NT2/D1 (cell line): ENCODE measurements around the gene SMAD9.

ENCODE experiments used
- DNase-seq: peaks from one replicate; pipeline ENCODE4 v3.0.0-alpha.2; 2011; ENCODE audit warnings: low read depth, low spot score
- H3K27me3 ChIP-seq: 2 replicates; pipeline ENCODE4 v1.6.0; 2011; ENCODE audit warnings: mild to moderate bottlenecking; ENCODE audit not compliant: insufficient read length, insufficient read depth
- H3K36me3 ChIP-seq: 2 replicates; pipeline ENCODE4 v1.6.1; 2011; ENCODE audit warnings: mild to moderate bottlenecking, low read length, mixed read lengths; ENCODE audit not compliant: insufficient read depth, insufficient read length
- H3K4me1 ChIP-seq: 2 replicates; pipeline ENCODE4 v1.5.1; 2011; ENCODE audit not compliant: insufficient read depth, insufficient read length
- H3K4me3 ChIP-seq: 2 replicates; pipeline ENCODE4 v1.5.1; 2011; ENCODE audit warnings: low read depth; ENCODE audit not compliant: insufficient read length
- H3K9ac ChIP-seq: 2 replicates; pipeline ENCODE4 v1.6.0; 2011; ENCODE audit warnings: low read depth; ENCODE audit not compliant: insufficient read length
- H3K9me3 ChIP-seq: 2 replicates; pipeline ENCODE4 v1.5.1; 2011; ENCODE audit warnings: mild to moderate bottlenecking, low read length; ENCODE audit not compliant: insufficient read depth
- SUZ12 ChIP-seq: IDR thresholded peaks from 2 replicates; pipeline ENCODE4 v1.6.1; 2011; ENCODE audit not compliant: insufficient read length, insufficient read depth; ENCODE audit errors: extremely low read depth
- YY1 ChIP-seq: IDR thresholded peaks from 2 replicates; pipeline ENCODE4 v1.6.1; 2011; ENCODE audit not compliant: insufficient read length, insufficient read depth
- ZNF274 ChIP-seq: IDR thresholded peaks from 2 replicates; pipeline ENCODE4 v1.6.1; 2011; ENCODE audit warnings: mild to moderate bottlenecking, low read depth, low read length

The SMAD9 gene

GRCh38 chr13:36829753-36830152, 90.3 kb downstream of the SMAD9 start:
- Histone ChIP-seq H3K9ac (no peak overlapping the region), H3K4me1 (no peaks in the 10 kb centered on the region), H3K4me3 (no peak overlapping the region), H3K9me3 (no peaks in the 10 kb centered on the region), H3K27me3 (no peaks in the 10 kb centered on the region), H3K36me3 (peaks cover 21% of the 10 kb centered on the region)
- DNase-seq = no peak
- no peak for TF ChIP-seq SUZ12
- TF ChIP-seq YY1 = no peak
- no peak for TF ChIP-seq ZNF274

DNA sequence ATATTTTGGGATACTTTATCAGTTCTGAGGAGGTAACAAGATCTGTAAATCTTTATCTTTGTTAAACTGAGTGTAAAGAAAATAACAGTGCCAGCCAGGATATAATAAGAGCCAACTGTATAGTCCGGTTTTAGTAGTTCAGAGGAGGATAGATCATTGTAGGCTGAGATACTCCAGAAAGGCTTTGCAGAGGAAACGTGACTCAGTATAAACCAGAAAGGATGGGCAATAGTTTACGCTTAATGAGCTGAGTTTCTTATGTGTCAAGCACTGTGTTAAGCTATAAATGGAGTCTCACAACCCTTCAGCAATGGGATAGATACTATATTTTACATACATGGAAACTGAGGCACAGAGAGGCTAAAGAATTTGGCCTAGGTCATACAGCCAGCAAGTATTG, 97.3 kb downstream of the SMAD9 start:
- peaks cover 7% of the 10 kb centered on the region for H3K36me3 ChIP-seq
- no peak overlapping the region for H3K4me3 ChIP-seq
- DNase-seq = no peak
- H3K9ac ChIP-seq = no peak overlapping the region
- no peaks in the 10 kb centered on the region for H3K4me1 ChIP-seq
- H3K9me3 ChIP-seq = no peaks in the 10 kb centered on the region
- H3K27me3 ChIP-seq = no peaks in the 10 kb centered on the region
- TF ChIP-seq YY1 (no peak), SUZ12 (no peak), ZNF274 (no peak)

- Histone ChIP-seq H3K36me3 (peaks cover 3% of the 10 kb centered on the region), H3K27me3 (no peaks in the 10 kb centered on the region), H3K9me3 (no peaks in the 10 kb centered on the region), H3K4me1 (no peaks in the 10 kb centered on the region), H3K9ac (peak overlapping the region; percentile 82), H3K4me3 (peak overlapping the region; percentile 58)
- DNase-seq = no peak
- no peak for TF ChIP-seq SUZ12
- TF ChIP-seq YY1 = no peak
- no peak for TF ChIP-seq ZNF274
Observed at GRCh38 chr13:36820222-36820621, 99.8 kb downstream of the SMAD9 start.

DNA sequence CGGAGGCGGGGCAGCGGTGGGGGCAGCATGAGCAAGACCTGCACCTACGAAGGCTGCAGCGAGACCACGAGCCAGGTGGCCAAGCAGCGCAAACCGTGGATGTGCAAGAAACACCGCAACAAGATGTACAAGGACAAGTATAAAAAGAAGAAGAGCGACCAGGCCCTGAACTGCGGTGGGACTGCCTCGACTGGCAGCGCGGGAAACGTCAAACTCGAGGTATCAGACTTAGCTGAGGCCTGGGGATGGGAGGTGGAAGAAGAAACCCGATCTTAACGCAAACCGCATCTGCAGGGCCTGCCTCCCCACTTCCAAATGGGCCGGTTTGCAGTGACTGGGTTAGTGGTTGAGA, 100.3 kb downstream of the SMAD9 start:
- no peak for DNase-seq
- no peaks in the 10 kb centered on the region for H3K36me3 ChIP-seq
- H3K4me1 ChIP-seq = no peaks in the 10 kb centered on the region
- no peaks in the 10 kb centered on the region for H3K9me3 ChIP-seq
- peak overlapping the region; percentile 58 for H3K4me3 ChIP-seq
- TF ChIP-seq SUZ12 (no peak), YY1 (no peak), ZNF274 (no peak)
- no peaks in the 10 kb centered on the region for H3K27me3 ChIP-seq
- peak overlapping the region; percentile 82 for H3K9ac ChIP-seq

DNA sequence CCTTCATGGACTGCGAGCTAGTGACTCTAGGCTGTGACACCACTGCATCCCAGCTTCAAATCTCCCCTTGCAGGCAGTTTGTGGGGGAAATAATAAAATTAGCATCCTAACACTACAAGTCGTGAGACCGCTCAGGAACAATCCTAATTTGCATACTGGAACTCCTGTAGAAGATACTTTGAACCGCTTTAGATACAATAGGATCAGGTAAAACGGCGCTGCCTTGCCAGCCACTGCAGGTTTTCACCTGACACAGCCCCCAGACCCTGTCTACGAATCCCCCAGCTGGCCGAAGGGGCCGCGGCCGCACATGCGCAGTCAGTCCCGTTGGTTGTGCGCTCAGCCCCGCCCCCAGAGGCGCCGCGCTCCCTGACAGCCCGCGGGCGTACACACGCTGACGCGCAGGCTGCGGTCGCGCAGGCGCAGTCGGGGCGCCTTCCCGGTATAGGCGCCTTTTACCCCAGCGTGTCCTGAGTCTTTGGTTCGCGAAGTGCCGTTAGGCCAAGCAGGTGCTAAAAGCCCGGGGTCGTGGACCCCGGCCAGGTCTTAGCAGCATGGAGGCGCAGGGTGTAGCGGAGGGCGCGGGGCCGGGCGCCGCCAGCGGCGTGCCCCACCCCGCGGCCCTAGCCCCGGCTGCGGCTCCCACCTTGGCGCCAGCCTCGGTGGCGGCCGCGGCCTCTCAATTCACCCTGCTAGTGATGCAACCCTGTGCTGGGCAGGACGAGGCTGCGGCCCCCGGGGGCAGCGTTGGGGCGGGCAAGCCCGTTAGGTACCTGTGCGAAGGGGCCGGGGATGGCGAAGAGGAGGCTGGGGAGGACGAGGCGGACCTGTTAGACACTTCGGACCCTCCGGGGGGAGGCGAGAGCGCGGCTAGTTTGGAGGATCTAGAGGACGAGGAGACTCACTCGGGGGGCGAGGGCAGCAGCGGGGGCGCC, 101.0 kb downstream of the SMAD9 start, which contains the start of gene RFXAP:
Gene RFXAP, plus strand, starts transcription at position 419 of the 935 bp plus-strand sequence. Its CDS starts 136 bp downstream, at position 555.
- H3K9ac ChIP-seq = peak within 1 kb of the TSS; percentile 82
- H3K4me3 ChIP-seq = peak within 1 kb of the TSS; percentile 58
- TF ChIP-seq ZNF274 (no peak), SUZ12 (no peak), YY1 (no peak)
- H3K9me3 ChIP-seq = no peaks in the 10 kb centered on the region
- H3K27me3 ChIP-seq = no peaks in the 10 kb centered on the region
- H3K4me1 ChIP-seq = no peaks in the 10 kb centered on the region
- peak; percentile 72 for DNase-seq
- H3K36me3 ChIP-seq = no peaks in the 10 kb centered on the region

DNA sequence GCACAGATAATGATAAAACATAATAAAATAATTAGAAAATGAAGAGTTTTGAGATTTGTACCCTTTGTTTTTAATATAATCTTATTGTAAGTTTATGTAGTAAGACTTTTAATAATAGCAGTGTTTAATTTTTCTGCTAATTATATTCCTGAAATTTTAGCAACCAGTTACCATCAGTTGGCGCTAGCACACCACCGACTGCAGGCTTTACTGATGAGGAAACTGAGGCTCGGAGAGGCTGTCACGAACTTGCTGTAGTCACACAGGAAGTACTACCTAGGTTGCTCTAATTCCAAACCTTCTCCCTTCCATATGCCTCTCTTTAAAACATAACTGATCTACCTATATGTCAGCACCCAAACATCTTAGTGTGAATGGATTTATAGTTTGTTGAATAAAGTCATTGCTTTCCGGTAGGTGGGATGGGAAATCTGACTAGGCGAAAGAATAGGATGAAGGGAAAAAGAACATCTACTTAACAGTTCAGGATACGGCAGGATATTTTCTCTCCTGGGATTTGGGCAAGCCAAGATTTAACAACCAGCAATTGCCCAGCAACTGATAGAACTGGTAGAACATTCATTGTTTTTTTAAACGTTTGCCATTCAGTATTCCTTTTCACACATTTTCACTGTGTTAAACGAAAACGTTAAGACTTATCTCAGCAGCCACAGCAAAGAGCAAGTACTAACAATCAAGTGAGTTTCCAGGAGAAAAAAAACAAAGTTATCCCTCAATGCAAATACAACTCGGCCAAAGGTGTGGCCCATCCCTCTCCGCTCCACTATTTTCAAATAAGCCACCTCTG, 101.8 kb downstream of the SMAD9 start:
- peak overlapping the region; percentile 67 for H3K9ac ChIP-seq
- H3K4me3 ChIP-seq = peak overlapping the region; percentile 58

GRCh38 chr13:36815062-36815461, 105.0 kb downstream of the SMAD9 start:
- Histone ChIP-seq H3K9ac (no peak overlapping the region), H3K4me1 (no peaks in the 10 kb centered on the region), H3K27me3 (no peaks in the 10 kb centered on the region), H3K9me3 (no peaks in the 10 kb centered on the region), H3K36me3 (no peaks in the 10 kb centered on the region), H3K4me3 (no peak overlapping the region)
- DNase-seq = no peak
- TF ChIP-seq YY1 (no peak), SUZ12 (no peak), ZNF274 (no peak)

More for the DNA sequence above, 101.8 kb downstream of the SMAD9 start:
- no peaks in the 10 kb centered on the region for H3K27me3 ChIP-seq
- H3K9me3 ChIP-seq = no peaks in the 10 kb centered on the region
- H3K4me1 ChIP-seq = no peaks in the 10 kb centered on the region
- no peak for TF ChIP-seq YY1
- TF ChIP-seq ZNF274 = no peak
- TF ChIP-seq SUZ12 = no peak
- no peaks in the 10 kb centered on the region for H3K36me3 ChIP-seq
- no peak for DNase-seq
